Measurements from ENCODE around the gene CCDC122.

- no peak for TF ChIP-seq NFIC (IDR thresholded peaks at IDR 0.05)
- TF ChIP-seq ZBTB7A (IDR thresholded peaks at IDR 0.05; ENCODE audit: low read depth), result no peak
- TF ChIP-seq TAF1 (IDR thresholded peaks at IDR 0.05; ENCODE audit: low read depth), result no peak
- TF ChIP-seq FOXM1 (IDR thresholded peaks at IDR 0.05; ENCODE audit: borderline replicate concordance, low read depth), result no peak
- no peak for TF ChIP-seq EP300 (IDR thresholded peaks at IDR 0.05; ENCODE audit: borderline replicate concordance)
- TF ChIP-seq MAX (IDR thresholded peaks at IDR 0.05), result no peak
- no peak for TF ChIP-seq RAD21 (IDR thresholded peaks at IDR 0.05; ENCODE audit: low read depth)
- no peak for TF ChIP-seq TCF12 (IDR thresholded peaks at IDR 0.05; ENCODE audit: low read depth)
- TF ChIP-seq CREB1 (IDR thresholded peaks at IDR 0.05; ENCODE audit: low read depth), result no peak
- no peak for TF ChIP-seq YY1 (IDR thresholded peaks at IDR 0.05; ENCODE audit: low read depth)
- no peak for TF ChIP-seq TEAD4 (IDR thresholded peaks at IDR 0.05)
- TF ChIP-seq EGR1 (IDR thresholded peaks at IDR 0.05), result no peak
- TF ChIP-seq, protein P1, sequence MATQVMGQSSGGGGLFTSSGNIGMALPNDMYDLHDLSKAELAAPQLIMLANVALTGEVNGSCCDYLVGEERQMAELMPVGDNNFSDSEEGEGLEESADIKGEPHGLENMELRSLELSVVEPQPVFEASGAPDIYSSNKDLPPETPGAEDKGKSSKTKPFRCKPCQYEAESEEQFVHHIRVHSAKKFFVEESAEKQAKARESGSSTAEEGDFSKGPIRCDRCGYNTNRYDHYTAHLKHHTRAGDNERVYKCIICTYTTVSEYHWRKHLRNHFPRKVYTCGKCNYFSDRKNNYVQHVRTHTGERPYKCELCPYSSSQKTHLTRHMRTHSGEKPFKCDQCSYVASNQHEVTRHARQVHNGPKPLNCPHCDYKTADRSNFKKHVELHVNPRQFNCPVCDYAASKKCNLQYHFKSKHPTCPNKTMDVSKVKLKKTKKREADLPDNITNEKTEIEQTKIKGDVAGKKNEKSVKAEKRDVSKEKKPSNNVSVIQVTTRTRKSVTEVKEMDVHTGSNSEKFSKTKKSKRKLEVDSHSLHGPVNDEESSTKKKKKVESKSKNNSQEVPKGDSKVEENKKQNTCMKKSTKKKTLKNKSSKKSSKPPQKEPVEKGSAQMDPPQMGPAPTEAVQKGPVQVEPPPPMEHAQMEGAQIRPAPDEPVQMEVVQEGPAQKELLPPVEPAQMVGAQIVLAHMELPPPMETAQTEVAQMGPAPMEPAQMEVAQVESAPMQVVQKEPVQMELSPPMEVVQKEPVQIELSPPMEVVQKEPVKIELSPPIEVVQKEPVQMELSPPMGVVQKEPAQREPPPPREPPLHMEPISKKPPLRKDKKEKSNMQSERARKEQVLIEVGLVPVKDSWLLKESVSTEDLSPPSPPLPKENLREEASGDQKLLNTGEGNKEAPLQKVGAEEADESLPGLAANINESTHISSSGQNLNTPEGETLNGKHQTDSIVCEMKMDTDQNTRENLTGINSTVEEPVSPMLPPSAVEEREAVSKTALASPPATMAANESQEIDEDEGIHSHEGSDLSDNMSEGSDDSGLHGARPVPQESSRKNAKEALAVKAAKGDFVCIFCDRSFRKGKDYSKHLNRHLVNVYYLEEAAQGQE (IDR thresholded peaks at IDR 0.05; ENCODE audit: low read depth), result no peak
- no peak for TF ChIP-seq USF1 (IDR thresholded peaks at IDR 0.05)
Measured at GRCh38 chr13:43815204-43815603, 64.3 kb downstream of the CCDC122 start.
